Measurements from ENCODE around the gene TOR1AIP2.

DNA sequence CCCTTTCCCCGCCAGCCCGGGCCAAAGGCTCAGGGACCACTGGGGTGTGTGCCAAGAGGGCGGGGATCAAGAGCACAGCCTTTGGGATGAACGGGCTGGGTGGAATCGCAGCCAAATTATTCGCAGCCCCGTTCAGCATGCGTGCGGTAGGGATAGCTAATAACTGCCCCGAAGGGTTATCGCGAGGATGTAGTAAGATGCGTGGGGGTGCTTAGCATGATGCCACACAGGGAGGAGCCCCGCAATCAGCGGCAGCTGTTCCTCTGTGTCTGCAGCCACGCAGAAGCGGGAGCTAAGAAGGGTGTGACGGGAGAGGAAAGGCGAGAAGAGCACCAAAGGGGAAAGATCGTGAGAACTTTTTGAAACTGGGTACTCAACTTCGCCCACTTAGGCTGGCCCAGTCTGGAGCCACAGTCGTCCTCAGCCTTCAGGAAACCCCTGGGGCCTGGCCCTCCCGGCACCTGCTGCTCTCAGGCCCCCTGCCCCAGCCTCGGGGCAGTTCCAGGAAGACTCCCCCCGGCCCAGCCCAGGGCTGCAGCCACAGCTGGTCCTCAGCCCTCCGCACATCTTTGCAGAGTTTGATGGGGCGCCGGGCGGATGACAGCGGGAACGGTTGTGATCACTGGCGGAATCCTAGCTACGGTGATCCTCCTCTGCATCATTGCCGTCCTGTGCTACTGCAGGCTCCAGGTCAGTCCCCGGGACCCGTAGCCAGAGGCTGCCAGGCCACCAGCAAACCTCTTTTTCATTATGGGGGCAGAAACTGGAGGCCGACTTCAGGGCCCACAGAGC is 64.9 kb downstream of the TOR1AIP2 start:
- no peak for TF ChIP-seq EZH2phosphoT487 (IDR thresholded peaks at IDR 0.05; ENCODE audit: low read depth)
- TF ChIP-seq, protein P1, sequence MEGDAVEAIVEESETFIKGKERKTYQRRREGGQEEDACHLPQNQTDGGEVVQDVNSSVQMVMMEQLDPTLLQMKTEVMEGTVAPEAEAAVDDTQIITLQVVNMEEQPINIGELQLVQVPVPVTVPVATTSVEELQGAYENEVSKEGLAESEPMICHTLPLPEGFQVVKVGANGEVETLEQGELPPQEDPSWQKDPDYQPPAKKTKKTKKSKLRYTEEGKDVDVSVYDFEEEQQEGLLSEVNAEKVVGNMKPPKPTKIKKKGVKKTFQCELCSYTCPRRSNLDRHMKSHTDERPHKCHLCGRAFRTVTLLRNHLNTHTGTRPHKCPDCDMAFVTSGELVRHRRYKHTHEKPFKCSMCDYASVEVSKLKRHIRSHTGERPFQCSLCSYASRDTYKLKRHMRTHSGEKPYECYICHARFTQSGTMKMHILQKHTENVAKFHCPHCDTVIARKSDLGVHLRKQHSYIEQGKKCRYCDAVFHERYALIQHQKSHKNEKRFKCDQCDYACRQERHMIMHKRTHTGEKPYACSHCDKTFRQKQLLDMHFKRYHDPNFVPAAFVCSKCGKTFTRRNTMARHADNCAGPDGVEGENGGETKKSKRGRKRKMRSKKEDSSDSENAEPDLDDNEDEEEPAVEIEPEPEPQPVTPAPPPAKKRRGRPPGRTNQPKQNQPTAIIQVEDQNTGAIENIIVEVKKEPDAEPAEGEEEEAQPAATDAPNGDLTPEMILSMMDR (IDR thresholded peaks at IDR 0.05; ENCODE audit: low read depth, low read length), result no peak
